ENCODE measurements around the gene CLIP2.
"Not testable (repeated sequence)": the region's sequence is repeated elsewhere in the genome, so short reads cannot be mapped to it uniquely, and the experiment has no call there.

Gene CLIP2

DNA sequence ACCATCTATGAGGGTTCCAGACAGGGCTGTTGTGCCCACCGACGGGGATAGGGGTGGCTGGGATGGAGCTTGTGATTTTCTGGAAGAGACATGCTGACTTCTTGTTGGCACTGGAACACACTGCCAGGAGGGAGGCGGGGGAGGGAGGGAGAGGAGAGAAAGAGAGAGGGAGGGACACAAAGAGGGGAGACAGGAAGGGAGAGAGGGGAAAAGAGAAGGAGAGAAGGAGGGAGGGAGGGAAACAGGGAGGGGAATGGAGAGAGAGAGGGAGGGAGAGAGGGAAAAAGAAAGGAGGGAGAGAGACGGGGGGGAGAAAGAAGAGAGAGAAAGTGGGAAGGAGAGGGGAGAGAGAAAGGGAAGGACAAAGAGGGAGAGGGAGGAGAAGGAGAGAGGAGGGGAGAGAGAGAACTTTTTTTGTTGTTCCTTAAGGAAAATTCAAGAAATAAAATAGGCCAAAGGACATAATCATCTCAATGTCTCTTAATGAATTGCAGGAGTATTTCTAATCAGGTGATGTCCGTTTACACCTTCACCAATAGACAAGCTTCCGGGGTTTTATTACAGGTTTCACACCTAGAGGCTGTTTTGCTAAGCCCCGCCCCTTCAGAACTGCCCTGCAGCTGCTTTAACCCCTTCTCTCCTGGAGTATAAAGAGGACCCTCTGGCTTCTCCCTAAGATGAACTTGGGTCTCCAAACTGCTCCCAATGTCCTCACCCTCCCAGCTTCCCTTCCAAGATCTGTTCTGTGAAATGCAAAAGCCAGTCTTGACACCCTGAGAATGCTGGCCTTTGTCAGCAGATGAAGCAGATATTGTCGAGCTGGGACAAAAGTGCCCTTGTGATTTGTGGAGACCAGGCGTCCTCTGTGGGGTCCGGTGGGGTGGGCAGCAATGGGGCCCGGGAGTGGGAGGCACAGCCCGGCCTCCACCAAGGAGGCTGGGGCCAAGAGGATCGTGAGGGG is 82.5 kb downstream of the CLIP2 start:
- no peak for DNase-seq (ENCODE audit: low read depth in 1 of 2, low spot score in 1 of 2)

DNA sequence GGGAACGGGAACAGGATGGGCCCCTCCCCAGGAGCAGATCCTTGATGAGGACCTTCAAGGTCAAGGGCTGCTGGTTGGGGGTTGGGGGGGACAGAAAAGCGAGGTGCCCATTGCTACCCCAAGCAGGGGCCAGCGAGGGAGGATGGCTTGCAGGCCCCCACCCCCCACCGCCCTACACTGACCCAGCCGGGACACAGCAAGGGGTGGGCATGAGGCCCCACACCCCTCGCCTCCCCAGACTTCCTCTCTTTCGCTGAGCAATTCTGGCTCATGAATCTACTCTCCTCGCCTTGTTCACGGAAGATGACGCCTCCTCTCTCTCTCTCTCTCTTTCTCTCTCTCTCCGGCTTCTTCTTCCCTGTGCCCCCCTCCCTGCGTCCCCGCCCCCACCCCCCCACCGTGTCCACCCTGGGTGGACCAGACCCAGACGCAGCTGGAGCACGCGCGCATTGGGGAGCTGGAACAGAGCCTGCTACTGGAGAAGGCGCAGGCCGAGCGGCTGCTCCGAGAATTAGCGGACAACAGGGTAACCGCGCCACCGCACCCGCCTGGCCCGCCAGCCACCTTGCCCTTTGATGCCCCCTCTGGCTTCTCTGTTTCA is 83.4 kb downstream of the CLIP2 start:
- no peak for DNase-seq (ENCODE audit: low read depth in 1 of 2, low spot score in 1 of 2)

- no peak for DNase-seq (ENCODE audit: low read depth in 1 of 2, low spot score in 1 of 2)
These were observed 84.3 kb downstream of the CLIP2 start for GRCh38 chr7:74373536-74373935.

DNA sequence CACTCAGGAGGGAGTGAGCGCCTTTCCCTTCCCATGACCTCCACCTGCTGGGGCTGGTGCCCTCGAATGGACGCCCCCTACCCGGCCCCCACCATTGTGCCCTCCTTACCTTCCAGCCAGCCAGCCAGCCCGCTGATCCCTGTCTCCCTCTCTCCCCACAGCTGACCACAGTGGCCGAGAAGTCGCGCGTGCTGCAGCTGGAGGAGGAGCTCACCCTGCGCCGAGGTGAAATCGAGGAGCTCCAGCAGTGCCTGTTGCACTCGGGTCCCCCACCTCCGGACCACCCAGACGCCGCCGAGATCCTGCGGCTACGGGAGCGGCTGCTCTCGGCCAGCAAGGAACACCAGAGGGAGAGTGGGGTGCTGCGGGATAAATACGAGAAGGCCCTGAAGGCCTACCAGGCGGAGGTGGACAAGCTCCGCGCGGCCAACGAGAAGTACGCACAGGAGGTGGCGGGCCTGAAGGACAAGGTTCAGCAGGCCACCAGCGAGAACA is 86.6 kb downstream of the CLIP2 start:
- DNase-seq (ENCODE audit: low read depth in 1 of 2, low spot score in 1 of 2) = no peak

DNA sequence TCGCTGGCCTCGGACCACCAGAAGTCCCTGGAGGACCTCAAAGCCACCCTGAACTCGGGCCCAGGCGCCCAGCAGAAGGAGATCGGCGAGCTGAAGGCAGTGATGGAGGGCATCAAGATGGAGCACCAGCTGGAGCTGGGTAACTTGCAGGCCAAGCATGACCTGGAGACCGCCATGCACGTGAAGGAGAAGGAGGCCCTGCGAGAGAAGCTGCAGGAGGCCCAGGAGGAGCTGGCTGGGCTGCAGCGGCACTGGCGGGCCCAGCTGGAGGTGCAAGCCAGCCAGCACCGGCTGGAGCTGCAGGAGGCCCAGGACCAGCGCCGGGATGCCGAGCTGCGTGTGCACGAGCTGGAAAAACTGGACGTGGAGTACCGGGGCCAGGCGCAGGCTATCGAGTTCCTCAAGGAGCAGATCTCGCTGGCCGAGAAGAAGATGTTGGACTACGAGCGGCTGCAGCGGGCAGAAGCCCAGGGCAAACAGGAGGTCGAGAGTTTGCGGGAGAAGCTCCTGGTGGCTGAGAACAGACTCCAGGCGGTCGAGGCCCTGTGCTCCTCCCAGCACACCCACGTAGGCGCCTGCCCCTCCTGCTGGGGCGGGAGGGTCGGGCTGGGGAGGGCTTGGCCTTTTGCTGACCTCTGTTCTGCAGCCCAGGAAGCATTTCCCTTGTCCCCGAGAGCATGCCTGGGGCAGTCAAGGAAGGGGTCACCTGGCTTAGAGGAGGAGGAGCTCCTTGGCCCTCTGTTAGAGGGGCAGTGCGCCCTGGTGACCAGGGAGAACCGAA is 87.2 kb downstream of the CLIP2 start:
- no peak for DNase-seq (ENCODE audit: low read depth in 1 of 2, low spot score in 1 of 2)

DNA sequence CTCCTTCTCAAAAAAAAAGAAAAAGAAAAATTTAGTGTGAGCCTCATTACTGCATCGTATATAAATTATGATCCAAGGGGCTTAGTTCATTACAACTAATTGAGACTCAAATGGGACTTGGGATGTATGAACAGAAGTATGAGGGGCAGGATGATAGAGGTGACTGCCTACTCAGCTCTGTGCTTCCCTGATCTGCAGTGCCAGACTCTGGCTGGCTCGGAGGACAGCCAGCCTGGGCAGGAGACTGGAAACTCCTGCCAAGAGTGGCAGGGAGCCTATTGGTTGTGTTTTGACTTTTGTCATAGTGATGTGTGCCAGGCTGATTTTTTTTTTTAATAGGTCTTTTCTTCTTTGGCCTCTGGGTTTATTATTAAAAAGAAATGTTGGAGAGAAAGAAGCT is 90.7 kb downstream of the CLIP2 start:
- DNase-seq (ENCODE audit: low read depth in 1 of 2, low spot score in 1 of 2) = no peak

DNA sequence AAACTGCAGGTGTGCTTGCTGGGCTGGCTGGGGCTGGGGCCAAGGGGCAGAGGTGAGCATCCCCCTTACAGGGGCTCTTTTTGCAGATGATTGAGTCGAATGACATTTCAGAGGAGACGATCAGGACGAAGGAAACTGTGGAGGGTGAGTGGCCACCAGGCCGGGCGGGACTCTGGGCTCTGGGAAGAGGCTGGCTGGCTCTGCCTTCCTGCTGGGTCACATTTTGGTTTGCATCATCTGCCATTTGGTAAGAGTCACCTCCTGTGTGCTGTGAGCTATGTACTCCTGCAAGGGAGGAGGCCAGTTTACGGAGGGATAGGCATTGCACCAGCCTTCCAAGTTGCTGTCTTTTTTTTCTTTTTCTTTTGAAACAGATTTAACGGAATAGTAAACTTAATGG is 91.5 kb downstream of the CLIP2 start:
- no peak for DNase-seq (ENCODE audit: low read depth in 1 of 2, low spot score in 1 of 2)

DNA sequence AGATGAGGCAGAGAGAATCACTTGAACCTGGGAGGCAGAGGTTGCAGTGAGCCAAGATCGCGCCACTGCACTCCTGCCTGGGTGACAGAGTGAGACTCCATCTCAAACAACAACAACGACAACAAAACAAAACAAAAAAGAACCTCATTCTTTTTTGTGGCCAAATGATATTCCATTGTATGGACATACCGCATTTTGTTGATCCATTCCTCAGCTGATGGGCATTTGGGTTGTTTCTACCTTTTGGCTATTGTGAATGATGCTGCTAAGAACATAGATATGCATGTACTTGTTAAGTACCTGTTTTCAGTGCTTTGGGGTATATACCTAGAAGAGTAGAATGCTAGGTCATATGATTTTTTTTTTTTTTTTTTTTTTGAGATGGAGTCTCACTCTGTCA is 94.9 kb downstream of the CLIP2 start:
- not testable (repeated sequence) for DNase-seq (ENCODE audit: low read depth in 1 of 2, low spot score in 1 of 2)

DNA sequence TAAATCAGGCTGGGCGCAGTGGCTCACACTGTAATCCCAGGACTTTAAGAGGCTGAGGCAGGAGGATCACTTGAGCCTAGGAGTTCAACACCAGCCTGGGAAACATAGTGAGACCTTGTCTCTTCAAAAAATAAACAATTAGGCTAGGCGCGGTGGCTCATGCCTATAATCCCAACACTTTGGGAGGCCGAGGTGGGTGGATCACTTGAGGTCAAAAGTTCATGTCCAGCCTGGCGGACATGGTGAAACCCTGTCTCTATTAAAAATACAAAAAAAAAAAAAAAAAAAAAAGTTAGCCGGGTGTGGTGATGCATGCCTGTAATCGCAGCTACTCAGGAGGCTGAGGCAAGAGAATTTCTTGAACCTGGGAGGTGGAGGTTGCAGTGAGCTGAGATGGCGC is 95.6 kb downstream of the CLIP2 start:
- DNase-seq (ENCODE audit: low read depth in 1 of 2, low spot score in 1 of 2) = not testable (repeated sequence)

DNA sequence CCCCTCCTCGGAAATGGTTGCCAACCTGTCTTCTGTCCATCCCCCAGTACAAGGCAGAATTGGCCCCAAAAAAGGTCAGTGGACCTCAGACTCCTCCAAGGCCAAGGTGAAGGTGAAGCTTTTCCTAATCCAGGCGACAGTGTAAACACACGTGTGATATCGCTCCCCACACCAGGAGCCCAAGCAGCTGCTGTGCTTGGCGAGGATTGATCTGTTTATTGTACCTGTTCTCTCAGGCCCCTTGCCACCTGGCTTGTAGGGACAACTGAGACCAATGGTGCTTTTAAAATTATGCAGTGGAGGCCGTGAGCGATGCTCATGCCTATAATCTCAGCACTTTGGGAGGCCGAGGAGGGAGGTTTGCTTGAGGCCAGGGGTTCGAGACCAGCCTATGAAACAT is 98.4 kb downstream of the CLIP2 start:
- DNase-seq (ENCODE audit: low read depth in 1 of 2, low spot score in 1 of 2) = no peak

GRCh38 chr7:74388880-74389415 is 99.7 kb downstream of the CLIP2 start:
- DNase-seq (ENCODE audit: low read depth in 1 of 2, low spot score in 1 of 2) = no peak

GRCh38 chr7:74393722-74394121 is 104.5 kb downstream of the CLIP2 start:
- DNase-seq (ENCODE audit: low read depth in 1 of 2, low spot score in 1 of 2) = not testable (repeated sequence)

DNA sequence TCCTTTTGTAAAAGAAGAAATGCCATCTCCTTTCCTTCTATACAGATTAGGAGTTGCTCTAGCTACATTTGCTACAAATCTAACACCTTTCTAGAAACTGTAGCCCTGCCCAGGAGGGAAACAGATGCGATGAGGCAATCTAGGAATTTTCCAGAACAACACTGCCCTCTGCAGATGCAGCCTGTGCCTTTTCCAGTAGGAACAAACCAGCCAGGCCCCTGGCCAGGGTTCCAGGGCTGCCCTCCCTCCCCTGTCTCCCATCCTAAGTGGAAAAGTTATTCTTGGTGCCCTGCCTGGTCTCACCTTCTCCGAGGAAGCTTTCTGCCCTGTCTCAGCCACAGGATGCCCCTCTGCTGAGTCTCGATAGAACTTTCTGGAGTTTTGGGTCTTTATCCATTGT is 105.4 kb downstream of the CLIP2 start:
- not testable (repeated sequence) for DNase-seq (ENCODE audit: low read depth in 1 of 2, low spot score in 1 of 2)

GRCh38 chr7:74395745-74396311 is 106.6 kb downstream of the CLIP2 start:
- DNase-seq (ENCODE audit: low read depth in 1 of 2, low spot score in 1 of 2) = no peak

- no peak for DNase-seq (ENCODE audit: low read depth in 1 of 2, low spot score in 1 of 2)
These were observed 107.8 kb downstream of the CLIP2 start for GRCh38 chr7:74396993-74397392.

DNA sequence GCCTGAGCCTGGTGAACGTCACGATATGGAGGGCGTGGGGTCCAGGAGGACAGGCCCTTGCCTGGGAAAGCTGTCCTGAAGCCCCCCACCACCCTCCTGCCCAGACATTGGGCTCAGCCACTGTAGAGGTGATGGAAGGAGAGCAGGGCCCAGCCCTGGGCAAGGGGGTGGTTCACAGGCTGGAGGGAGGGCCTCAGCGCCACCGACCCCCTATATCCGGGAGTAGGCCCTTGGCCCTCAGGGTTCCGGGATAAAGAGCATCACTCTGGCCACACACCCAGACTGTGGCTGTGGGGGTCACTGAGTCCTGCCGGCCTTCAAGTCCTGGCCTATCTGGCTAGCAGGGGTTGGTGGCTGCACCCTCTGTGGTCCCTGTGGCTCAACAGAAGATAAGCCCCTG is 109.2 kb downstream of the CLIP2 start:
- DNase-seq (ENCODE audit: low read depth in 1 of 2, low spot score in 1 of 2) = no peak

DNA sequence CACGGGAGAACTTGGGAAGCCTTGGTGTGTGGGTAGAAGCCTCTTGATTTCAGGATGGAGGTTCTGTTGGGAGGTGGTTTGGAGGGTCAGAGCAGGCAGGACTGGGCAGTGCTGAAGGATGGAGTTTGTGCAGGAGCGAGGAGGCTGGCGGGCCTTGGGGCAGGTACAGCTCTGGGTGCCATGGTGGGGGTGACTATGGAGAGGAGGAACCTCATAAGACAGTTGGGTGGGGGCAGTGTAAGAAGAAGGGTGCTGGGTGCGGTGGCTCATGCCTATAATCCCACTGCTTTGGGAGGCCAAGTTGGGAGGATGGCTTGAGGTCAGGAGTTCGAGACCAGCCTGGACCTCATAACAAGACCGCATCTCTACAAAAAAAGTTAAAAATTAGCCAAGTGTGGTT is 109.8 kb downstream of the CLIP2 start:
- DNase-seq (ENCODE audit: low read depth in 1 of 2, low spot score in 1 of 2) = no peak

- no peak for DNase-seq (ENCODE audit: low read depth in 1 of 2, low spot score in 1 of 2)
These were observed 111.4 kb downstream of the CLIP2 start for GRCh38 chr7:74400420-74401136.

DNA sequence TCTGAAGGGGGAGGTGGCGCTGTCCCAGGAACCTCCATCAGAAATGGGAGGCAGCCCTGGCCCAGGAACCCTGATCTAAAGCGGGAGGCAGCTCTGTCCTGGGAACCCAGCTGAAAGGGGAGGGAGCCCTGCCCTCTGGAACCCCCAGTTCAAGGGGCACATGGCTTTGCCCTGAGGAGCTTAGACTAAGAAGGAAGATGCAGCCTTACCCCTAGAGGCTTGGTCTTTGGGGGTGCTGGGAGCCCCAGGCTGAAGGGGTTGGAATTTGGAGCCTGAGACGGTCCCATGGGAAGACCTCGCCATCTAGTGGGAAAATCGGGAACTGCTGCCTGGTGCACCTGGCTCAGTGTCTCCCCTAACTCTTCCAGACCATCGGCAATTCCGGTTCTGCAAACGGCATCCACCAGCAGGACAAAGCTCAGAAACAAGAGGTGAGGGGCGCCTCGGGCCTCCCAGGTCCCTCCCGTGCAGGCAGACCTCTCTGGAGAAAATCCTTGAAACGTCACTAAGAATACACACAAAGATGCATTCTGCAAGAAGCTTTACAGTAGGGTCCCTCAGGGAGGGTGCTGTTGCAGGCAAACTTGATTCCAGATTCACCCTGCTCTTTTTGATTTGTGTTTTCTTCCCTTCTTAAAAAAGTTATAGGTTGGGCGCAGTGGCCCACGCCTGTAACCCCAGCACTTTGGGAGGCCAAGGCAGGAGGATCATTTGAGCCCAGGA is 112.1 kb downstream of the CLIP2 start:
- DNase-seq (ENCODE audit: low read depth in 1 of 2, low spot score in 1 of 2) = peak; percentile 39 to 57

DNA sequence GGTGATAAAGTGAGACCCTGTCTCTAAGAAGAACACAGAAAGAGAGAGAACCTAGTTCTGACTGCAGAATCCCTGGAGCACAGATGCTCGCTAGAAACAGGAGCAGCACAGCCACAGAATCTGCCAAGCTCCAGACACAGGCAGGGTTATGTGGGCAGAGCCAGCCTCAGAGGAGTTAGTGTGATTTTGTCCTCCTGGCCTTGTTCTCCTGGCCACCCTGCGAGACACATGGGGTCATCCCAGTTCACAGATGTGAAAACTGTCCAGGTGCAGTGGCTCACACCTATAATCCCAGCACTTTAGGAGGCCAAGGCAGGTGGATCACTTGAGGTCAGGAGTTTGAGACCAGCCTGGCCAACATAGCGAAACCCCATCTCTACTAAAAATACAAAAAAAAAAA is 113.5 kb downstream of the CLIP2 start:
- DNase-seq (ENCODE audit: low read depth in 1 of 2, low spot score in 1 of 2) = not testable (repeated sequence)
